Islet of Langerhans (tissue), 1 donor: Measurements from ENCODE around the gene COA8.
"Not testable (repeated sequence)": the region's sequence is repeated elsewhere in the genome, so short reads cannot be mapped to it uniquely, and the experiment has no call there.

Experiments
- FAIRE-seq: peaks from one replicate; lab custom pipeline; 2011; peaks lifted over from hg19 to GRCh38; lab: Jason Lieb, UNC

COA8 gene

GRCh38 chr14:103562429-103563225 is at the start of gene COA8, which contains the start of gene BAG5:
Gene COA8 (plus strand): TSS chr14:103562960. CDS start chr14:103563002, 42 bp downstream.
Gene BAG5 (minus strand): TSS chr14:103562657. CDS start chr14:103561164, 1,493 bp downstream.
- no peak for FAIRE-seq

- FAIRE-seq, result no peak
Measured at GRCh38 chr14:103514596-103515421, 48.0 kb upstream of the COA8 start.

- no peak for FAIRE-seq
Measured at GRCh38 chr14:103516426-103517173, 46.2 kb upstream of the COA8 start.

GRCh38 chr14:103517174-103517566 is 45.6 kb upstream of the COA8 start:
- FAIRE-seq, result no peak

- FAIRE-seq, result no peak
Measured at GRCh38 chr14:103517721-103518421, 44.9 kb upstream of the COA8 start.

GRCh38 chr14:103518422-103519042 is 44.2 kb upstream of the COA8 start:
- FAIRE-seq, result no peak

- no peak for FAIRE-seq
Measured at GRCh38 chr14:103519043-103519836, 43.5 kb upstream of the COA8 start.

GRCh38 chr14:103519837-103520212 is 42.9 kb upstream of the COA8 start:
- no peak for FAIRE-seq

GRCh38 chr14:103520269-103520656 is 42.5 kb upstream of the COA8 start:
- no peak for FAIRE-seq

- no peak for FAIRE-seq
Measured at GRCh38 chr14:103520657-103521437, 41.9 kb upstream of the COA8 start.

GRCh38 chr14:103521438-103521950 is 41.3 kb upstream of the COA8 start:
- FAIRE-seq, result no peak

- no peak for FAIRE-seq
Measured at GRCh38 chr14:103521951-103522563, 40.7 kb upstream of the COA8 start.

GRCh38 chr14:103522649-103523574 is 39.8 kb upstream of the COA8 start, which contains the start of gene CKB:
Gene CKB (minus strand): TSS chr14:103522830. CDS start chr14:103522493, 337 bp downstream.
- no peak for FAIRE-seq

GRCh38 chr14:103523575-103523954 is 39.2 kb upstream of the COA8 start:
- FAIRE-seq, result no peak

GRCh38 chr14:103524002-103524935 is 38.5 kb upstream of the COA8 start:
- no peak for FAIRE-seq

- FAIRE-seq, result not testable (repeated sequence)
Measured at GRCh38 chr14:103525430-103526246, 37.1 kb upstream of the COA8 start.
